C4-2B (cell line): ENCODE measurements around the gene H19.

Experiments used
- H3K27ac ChIP-seq: fragments of 450-650 bp; 2 replicates; pipeline ENCODE4 v1.5.1; 2017
- CTCF ChIP-seq: fragments of 450-650 bp; conservative IDR thresholded peaks from 2 replicates; pipeline ENCODE4 v1.5.1; 2017; ENCODE audit warnings: mild to moderate bottlenecking
- ZFX ChIP-seq: fragments of 450-650 bp; IDR thresholded peaks from 2 replicates; pipeline ENCODE4 v1.6.1; 2017

The H19 gene

GRCh38 chr11:1948389-1948788 is 49.3 kb downstream of the H19 start:
- TF ChIP-seq ZFX = no peak
- no peak for TF ChIP-seq CTCF
- no peak overlapping the region for H3K27ac ChIP-seq

- no peak overlapping the region for H3K27ac ChIP-seq
- TF ChIP-seq ZFX = no peak
- TF ChIP-seq CTCF = no peak
Measured at GRCh38 chr11:1947592-1948237, 49.9 kb downstream of the H19 start.

GRCh38 chr11:1946812-1947484 is 50.7 kb downstream of the H19 start, which contains the start of gene MRPL23:
TSS of gene MRPL23 (plus strand) at chr11:1947332. CDS start at chr11:1947363, 31 bp downstream.
- H3K27ac ChIP-seq = no peak within 1 kb of the TSS
- TF ChIP-seq ZFX = no peak
